HepG2 (cell line): Measurements from ENCODE around the gene HOXA13. TPM values are rescaled to one million over a fixed set of nuclear protein-coding genes. Genes with fewer than 3 reads are reported as not detected.

Experiments
- ATAC-seq: fragments of 200-7000 bp; cut with Tn5 transposase; 3 replicates; pipeline ENCODE4 v1.9.1; 2020; ENCODE audit warnings: mild to moderate bottlenecking, moderate library complexity
- BruUV-seq: library from RNA; stranded (reverse); fragments of 400-500 nt; replicated peaks from 2 replicates; lab custom pipeline; 2021; lab: Mats Ljungman, UMichigan
- CTCF ChIA-PET: fragments of 300-600 bp; formaldehyde crosslinking; extraction: SDS; loops from one replicate; lab custom pipeline; 2021; ENCODE audit warnings: low total read pairs, inconsistent platforms, low intra/inter-chr PET ratio; lab: Yijun Ruan, JAX
- POLR2A ChIA-PET: fragments of 350-600 bp; sonication (Branson Sonifier 250); formaldehyde crosslinking; loops from one replicate; lab custom pipeline; 2020; ENCODE audit warnings: antibody characterized with exemption, inconsistent platforms; lab: Yijun Ruan, JAX
- DNase-seq: peaks from one replicate; pipeline ENCODE4 v3.0.0-alpha.2; 2015; ENCODE audit warnings: low spot score
- FAIRE-seq: peaks from 3 replicates; lab custom pipeline; 2011; peaks lifted over from hg19 to GRCh38; lab: Jason Lieb, UNC
- H2AFZ ChIP-seq: one replicate; pipeline ENCODE4 v1.6.1; 2011; ENCODE audit warnings: low read length, inconsistent platforms
- H3K27ac ChIP-seq: fragments of 300-600 bp; 3 replicates; pipeline ENCODE4 v1.8.0; 2011; ENCODE audit warnings: mixed run types, mild to moderate bottlenecking, mixed read lengths, low read length, inconsistent platforms; ENCODE audit not compliant: insufficient read depth; ENCODE audit errors: extremely low read length
- H3K27me3 ChIP-seq, 2 experiments: fragments of 200-600 bp in 1 of 2; 2 replicates in 1 of 2; 3 replicates in 1 of 2; pipeline versions ENCODE4 v1.6.0 to v1.8.0; 2011; ENCODE audit warnings: low read length in 2 of 2, mild to moderate bottlenecking in 2 of 2, moderate library complexity in 2 of 2, inconsistent platforms in 1 of 2; ENCODE audit not compliant: insufficient read depth in 2 of 2, control insufficient read depth in 1 of 2
- H3K36me3 ChIP-seq, 2 experiments: fragments of 200-600 bp in 1 of 2; replicated peaks in 1 of 2; 2 replicates in 1 of 2; 3 replicates in 1 of 2; pipeline versions ENCODE4 v1.5.1 to v1.8.0; 2011; ENCODE audit warnings: low read length in 2 of 2, inconsistent platforms in 1 of 2; ENCODE audit not compliant: insufficient read depth in 2 of 2, control insufficient read depth in 1 of 2
- H3K4me1 ChIP-seq: 2 replicates; pipeline ENCODE4 v1.5.1; 2012; ENCODE audit warnings: low read length, inconsistent platforms; ENCODE audit not compliant: insufficient read depth
- H3K4me2 ChIP-seq: 2 replicates; pipeline ENCODE4 v1.6.0; 2011; ENCODE audit warnings: low read depth, low read length, inconsistent platforms
- H3K4me3 ChIP-seq, 3 experiments: fragments of 200-600 bp in 1 of 3; sonication (generic), shearing (Covaris generic) in 1 of 3; replicated peaks in 1 of 3; 2 replicates each; pipeline ENCODE4 v1.5.1; 2011 to 2016; ENCODE audit warnings: low read length in 3 of 3, inconsistent platforms in 2 of 3, low read depth in 2 of 3, mild to moderate bottlenecking in 2 of 3, control low read depth in 1 of 3, mixed read lengths in 1 of 3; ENCODE audit not compliant: insufficient read depth in 1 of 3
- H3K79me2 ChIP-seq: one replicate; pipeline ENCODE4 v1.6.1; 2011; ENCODE audit warnings: low read length, inconsistent platforms; ENCODE audit not compliant: insufficient read depth
- H3K9ac ChIP-seq: 2 replicates; pipeline ENCODE4 v1.6.0; 2011; ENCODE audit warnings: mild to moderate bottlenecking, low read depth, low read length, inconsistent platforms; ENCODE audit not compliant: insufficient read depth
- H3K9me3 ChIP-seq: 2 replicates; pipeline ENCODE4 v1.5.1; 2012; ENCODE audit warnings: mild to moderate bottlenecking, low read length
- H4K20me1 ChIP-seq: 2 replicates; pipeline ENCODE4 v1.6.0; 2011; ENCODE audit warnings: inconsistent platforms, mild to moderate bottlenecking, low read length, moderate library complexity; ENCODE audit not compliant: insufficient read depth
- EZH2 ChIP-seq: conservative IDR thresholded peaks from 2 replicates; pipeline ENCODE4 v1.6.1; 2012; ENCODE audit warnings: mild to moderate bottlenecking, low read depth, low read length, moderate library complexity
- GPN1 ChIP-seq: sonication (generic); formaldehyde crosslinking; IDR thresholded peaks from 2 replicates; pipeline ENCODE4 v1.5.1; 2020; ENCODE audit warnings: missing genetic modification reagents, borderline replicate concordance
- HNRNPK ChIP-seq: fragments of 200-400 bp; formaldehyde crosslinking; IDR thresholded peaks from 2 replicates; pipeline ENCODE4 v1.6.1; 2018; ENCODE audit warnings: low read length, low read depth, moderate library complexity, mild to moderate bottlenecking; ENCODE audit not compliant: poor library complexity, severe bottlenecking
- RBM22 ChIP-seq: fragments of 200-400 bp; formaldehyde crosslinking; optimal IDR thresholded peaks from 2 replicates; pipeline ENCODE3; 2017; ENCODE audit warnings: mild to moderate bottlenecking, low read length, moderate library complexity
- REPIN1 ChIP-seq: sonication (generic); formaldehyde crosslinking; IDR thresholded peaks from 2 replicates; pipeline ENCODE4 v1.8.0; 2022; ENCODE audit warnings: missing genetic modification reagents, low read depth, mild to moderate bottlenecking, borderline replicate concordance
- ZFP41 ChIP-seq: sonication (generic); formaldehyde crosslinking; IDR thresholded peaks from 2 replicates; pipeline ENCODE4 v1.4.0; 2020; ENCODE audit warnings: mild to moderate bottlenecking, missing genetic modification reagents, borderline replicate concordance
- ZNF367 ChIP-seq: sonication (generic); formaldehyde crosslinking; IDR thresholded peaks from 2 replicates; pipeline ENCODE4 v1.4.0; 2020; ENCODE audit warnings: missing genetic modification reagents, borderline replicate concordance
- ZNF766 ChIP-seq: sonication (generic); formaldehyde crosslinking; IDR thresholded peaks from 2 replicates; pipeline ENCODE4 v1.5.0; 2020; ENCODE audit warnings: missing genetic modification reagents, borderline replicate concordance
- WGBS: methylation state at CpG from one replicate; pipeline ENCODE4 v1.1.6; 2017; ENCODE audit warnings: low lambda C conversion rate; 5-methylcytosine and 5-hydroxymethylcytosine counted together
- in situ Hi-C: cut with HindIII; loops from 2 replicates; pipeline ENCODE4 v1.10.0; 2017; ENCODE audit warnings: low pct_unique_long_range_greater_than_20kb; ENCODE audit not compliant: extremely low pct_ligation_motif_present
- intact Hi-C: fragments of 100-400 bp; cut with micrococcal nuclease; formaldehyde crosslinking; loops from one replicate; pipeline ENCODE4 v1.10.0; 2022; ENCODE audit not compliant: unreplicated experiment
- polyA plus RNA-seq, 8 experiments: library from polyadenylated mRNA; depleted of rRNA in 3 of 8; stranded (reverse) in 7 of 8; unstranded in 1 of 8; fragments of >200 nt; fragmentation: Illumina TruSeq in 4 of 8; extraction: Trizol in 4 of 8; gene quantifications; 2 replicates each; pipeline versions ENCODE4 v1.2.1 to v1.2.3, GENCODE V29; 2011 to 2016; ENCODE audit warnings: low read depth in 4 of 8, missing spikeins in 1 of 8, mixed read lengths in 1 of 8; ENCODE audit not compliant: insufficient read depth in 1 of 8
- total RNA-seq, 5 experiments: library from RNA; depleted of rRNA; stranded (reverse); fragments of >200 nt; fragmentation: Illumina TruSeq; extraction: Trizol; gene quantifications; 2 replicates each; pipeline ENCODE4 v1.2.3, GENCODE V29; 2016; ENCODE audit warnings: low read depth in 1 of 5
- TF ChIP-seq, protein P1 (sequence below): sonication (generic); formaldehyde crosslinking; IDR thresholded peaks from 2 replicates; pipeline ENCODE4 v1.5.1; 2020; ENCODE audit warnings: mild to moderate bottlenecking, moderate library complexity, missing genetic modification reagents
- TF ChIP-seq, protein P2 (sequence below): sonication (generic); formaldehyde crosslinking; IDR thresholded peaks from 2 replicates; pipeline ENCODE4 v1.5.1; 2020; ENCODE audit warnings: mild to moderate bottlenecking, missing genetic modification reagents, borderline replicate concordance
- TF ChIP-seq, protein P3 (sequence below): sonication (generic); formaldehyde crosslinking; IDR thresholded peaks from 2 replicates; pipeline ENCODE4 v1.4.0; 2020; ENCODE audit warnings: missing genetic modification reagents, mild to moderate bottlenecking, borderline replicate concordance

HOXA13 gene
- total and polyA plus RNA-seq, 2 of the 13 experiments (the other 11 are each of a cell fraction or from before 2014, with no cell fraction given) = 0.01 to 0.04 TPM

DNA sequence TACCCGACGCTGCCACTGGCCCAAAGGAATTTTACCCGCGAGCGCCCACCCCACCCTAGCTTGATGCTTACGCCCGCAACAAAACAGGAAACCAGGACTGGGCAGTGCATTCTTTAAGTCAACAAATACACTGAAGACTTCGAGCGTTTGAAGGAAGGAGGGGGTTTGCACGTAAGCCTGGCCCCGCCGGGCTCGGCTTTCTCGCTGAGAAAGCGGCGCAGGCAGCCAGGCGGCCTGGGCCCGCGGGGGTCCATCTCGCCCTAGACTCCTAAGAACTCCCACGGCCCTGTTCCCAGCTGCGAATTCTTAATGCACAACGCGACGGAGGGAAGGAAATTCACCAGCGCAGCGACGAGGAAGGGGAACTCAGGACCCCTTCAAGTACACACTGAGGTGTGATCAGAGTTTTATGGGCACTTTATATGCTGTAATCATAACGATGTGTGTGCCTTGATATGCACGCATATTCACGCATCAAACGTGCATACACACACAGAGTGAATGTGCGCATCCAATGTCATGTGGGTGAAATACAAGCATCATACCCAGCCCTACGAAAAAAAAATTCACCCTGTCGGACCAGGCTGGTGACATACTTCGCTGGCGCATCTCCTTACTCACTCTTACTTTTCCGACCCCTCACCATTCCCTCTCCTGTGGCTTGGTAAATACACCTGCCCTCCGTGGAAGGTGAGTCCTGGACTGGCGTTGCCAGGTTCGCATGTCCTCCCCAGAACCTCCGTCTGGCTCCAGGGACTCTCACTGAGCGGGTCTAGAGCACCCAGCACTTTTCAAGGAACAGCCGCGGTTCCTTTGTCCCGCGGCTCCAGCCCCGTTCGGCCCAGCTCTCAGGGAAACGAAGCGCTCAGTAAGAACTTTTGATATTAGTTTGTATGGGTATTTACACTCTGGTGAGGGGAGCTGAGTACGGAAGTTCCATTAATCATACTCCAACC is 5.7 kb upstream of the HOXA13 start:
- Histone ChIP-seq H3K36me3 (no peaks in the 10 kb centered on the region), H3K9ac (no peak overlapping the region), H3K27me3 (peaks cover 13 to 90% of the 10 kb centered on the region in 2 experiments), H3K9me3 (no peaks in the 10 kb centered on the region), H4K20me1 (no peaks in the 10 kb centered on the region), H3K4me2 (peak overlapping the region; percentile 22), H3K27ac (no peak overlapping the region), H3K79me2 (no peaks in the 10 kb centered on the region), H3K4me3 (no peak overlapping the region), H2AFZ (no peak overlapping the region), H3K4me1 (peaks cover 25% of the 10 kb centered on the region)
- in situ Hi-C loops = loop anchor here (10.0 kb wide), 1 partner anchor 369 kb away; no protein-coding TSS in a partner anchor
- no peak for ATAC-seq
- no peak for FAIRE-seq
- intact Hi-C loops = no loop called here
- CTCF ChIA-PET = no interaction called here
- POLR2A ChIA-PET = no interaction called here
- no peak for DNase-seq
- WGBS = 74% methylated on average over 40 of the region's 52 CpGs
- no TSS peak for BruUV-seq
- TF ChIP-seq ZNF766 = no peak
- TF ChIP-seq GPN1 (CRISPR knock-in tag) = no peak
- no peak for TF ChIP-seq EZH2
- TF ChIP-seq RBM22 = no peak
- TF ChIP-seq, protein P1, sequence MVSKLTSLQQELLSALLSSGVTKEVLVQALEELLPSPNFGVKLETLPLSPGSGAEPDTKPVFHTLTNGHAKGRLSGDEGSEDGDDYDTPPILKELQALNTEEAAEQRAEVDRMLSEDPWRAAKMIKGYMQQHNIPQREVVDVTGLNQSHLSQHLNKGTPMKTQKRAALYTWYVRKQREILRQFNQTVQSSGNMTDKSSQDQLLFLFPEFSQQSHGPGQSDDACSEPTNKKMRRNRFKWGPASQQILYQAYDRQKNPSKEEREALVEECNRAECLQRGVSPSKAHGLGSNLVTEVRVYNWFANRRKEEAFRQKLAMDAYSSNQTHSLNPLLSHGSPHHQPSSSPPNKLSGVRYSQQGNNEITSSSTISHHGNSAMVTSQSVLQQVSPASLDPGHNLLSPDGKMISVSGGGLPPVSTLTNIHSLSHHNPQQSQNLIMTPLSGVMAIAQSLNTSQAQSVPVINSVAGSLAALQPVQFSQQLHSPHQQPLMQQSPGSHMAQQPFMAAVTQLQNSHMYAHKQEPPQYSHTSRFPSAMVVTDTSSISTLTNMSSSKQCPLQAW = no peak
- TF ChIP-seq HNRNPK = no peak
- TF ChIP-seq, protein P2, sequence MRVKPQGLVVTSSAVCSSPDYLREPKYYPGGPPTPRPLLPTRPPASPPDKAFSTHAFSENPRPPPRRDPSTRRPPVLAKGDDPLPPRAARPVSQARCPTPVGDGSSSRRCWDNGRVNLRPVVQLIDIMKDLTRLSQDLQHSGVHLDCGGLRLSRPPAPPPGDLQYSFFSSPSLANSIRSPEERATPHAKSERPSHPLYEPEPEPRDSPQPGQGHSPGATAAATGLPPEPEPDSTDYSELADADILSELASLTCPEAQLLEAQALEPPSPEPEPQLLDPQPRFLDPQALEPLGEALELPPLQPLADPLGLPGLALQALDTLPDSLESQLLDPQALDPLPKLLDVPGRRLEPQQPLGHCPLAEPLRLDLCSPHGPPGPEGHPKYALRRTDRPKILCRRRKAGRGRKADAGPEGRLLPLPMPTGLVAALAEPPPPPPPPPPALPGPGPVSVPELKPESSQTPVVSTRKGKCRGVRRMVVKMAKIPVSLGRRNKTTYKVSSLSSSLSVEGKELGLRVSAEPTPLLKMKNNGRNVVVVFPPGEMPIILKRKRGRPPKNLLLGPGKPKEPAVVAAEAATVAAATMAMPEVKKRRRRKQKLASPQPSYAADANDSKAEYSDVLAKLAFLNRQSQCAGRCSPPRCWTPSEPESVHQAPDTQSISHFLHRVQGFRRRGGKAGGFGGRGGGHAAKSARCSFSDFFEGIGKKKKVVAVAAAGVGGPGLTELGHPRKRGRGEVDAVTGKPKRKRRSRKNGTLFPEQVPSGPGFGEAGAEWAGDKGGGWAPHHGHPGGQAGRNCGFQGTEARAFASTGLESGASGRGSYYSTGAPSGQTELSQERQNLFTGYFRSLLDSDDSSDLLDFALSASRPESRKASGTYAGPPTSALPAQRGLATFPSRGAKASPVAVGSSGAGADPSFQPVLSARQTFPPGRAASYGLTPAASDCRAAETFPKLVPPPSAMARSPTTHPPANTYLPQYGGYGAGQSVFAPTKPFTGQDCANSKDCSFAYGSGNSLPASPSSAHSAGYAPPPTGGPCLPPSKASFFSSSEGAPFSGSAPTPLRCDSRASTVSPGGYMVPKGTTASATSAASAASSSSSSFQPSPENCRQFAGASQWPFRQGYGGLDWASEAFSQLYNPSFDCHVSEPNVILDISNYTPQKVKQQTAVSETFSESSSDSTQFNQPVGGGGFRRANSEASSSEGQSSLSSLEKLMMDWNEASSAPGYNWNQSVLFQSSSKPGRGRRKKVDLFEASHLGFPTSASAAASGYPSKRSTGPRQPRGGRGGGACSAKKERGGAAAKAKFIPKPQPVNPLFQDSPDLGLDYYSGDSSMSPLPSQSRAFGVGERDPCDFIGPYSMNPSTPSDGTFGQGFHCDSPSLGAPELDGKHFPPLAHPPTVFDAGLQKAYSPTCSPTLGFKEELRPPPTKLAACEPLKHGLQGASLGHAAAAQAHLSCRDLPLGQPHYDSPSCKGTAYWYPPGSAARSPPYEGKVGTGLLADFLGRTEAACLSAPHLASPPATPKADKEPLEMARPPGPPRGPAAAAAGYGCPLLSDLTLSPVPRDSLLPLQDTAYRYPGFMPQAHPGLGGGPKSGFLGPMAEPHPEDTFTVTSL (CRISPR knock-in tag) = no peak
- TF ChIP-seq REPIN1 (CRISPR knock-in tag) = no peak
- TF ChIP-seq, protein P3, sequence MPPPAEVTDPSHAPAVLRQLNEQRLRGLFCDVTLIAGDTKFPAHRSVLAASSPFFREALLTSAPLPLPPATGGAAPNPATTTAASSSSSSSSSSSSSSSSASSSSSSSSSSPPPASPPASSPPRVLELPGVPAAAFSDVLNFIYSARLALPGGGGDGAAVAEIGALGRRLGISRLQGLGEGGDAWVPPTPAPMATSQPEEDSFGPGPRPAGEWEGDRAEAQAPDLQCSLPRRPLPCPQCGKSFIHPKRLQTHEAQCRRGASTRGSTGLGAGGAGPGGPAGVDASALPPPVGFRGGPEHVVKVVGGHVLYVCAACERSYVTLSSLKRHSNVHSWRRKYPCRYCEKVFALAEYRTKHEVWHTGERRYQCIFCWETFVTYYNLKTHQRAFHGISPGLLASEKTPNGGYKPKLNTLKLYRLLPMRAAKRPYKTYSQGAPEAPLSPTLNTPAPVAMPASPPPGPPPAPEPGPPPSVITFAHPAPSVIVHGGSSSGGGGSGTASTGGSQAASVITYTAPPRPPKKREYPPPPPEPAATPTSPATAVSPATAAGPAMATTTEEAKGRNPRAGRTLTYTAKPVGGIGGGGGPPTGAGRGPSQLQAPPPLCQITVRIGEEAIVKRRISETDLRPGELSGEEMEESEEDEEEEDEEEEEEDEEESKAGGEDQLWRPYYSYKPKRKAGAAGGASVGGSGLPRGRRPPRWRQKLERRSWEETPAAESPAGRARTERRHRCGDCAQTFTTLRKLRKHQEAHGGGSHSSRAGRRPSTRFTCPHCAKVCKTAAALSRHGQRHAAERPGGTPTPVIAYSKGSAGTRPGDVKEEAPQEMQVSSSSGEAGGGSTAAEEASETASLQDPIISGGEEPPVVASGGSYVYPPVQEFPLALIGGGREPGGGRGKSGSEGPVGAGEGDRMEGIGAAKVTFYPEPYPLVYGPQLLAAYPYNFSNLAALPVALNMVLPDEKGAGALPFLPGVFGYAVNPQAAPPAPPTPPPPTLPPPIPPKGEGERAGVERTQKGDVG (CRISPR knock-in tag) = no peak
- TF ChIP-seq ZFP41 = no peak
- TF ChIP-seq ZNF367 (CRISPR knock-in tag) = no peak
